Endothelial cell of umbilical vein (primary cell): ENCODE measurements around the gene RBPJ. TPM values are rescaled to one million over a fixed set of nuclear protein-coding genes. Genes with fewer than 3 reads are reported as not detected.

Experiments used
- BruUV-seq: library from RNA; stranded (reverse); fragments of 400-500 nt; replicated peaks from 2 replicates; lab custom pipeline; 2021; lab: Mats Ljungman, UMichigan
- CTCF ChIA-PET: fragments of 300-600, 350-600 bp; sonication (Branson Sonifier 250); formaldehyde crosslinking; loops from one replicate; lab custom pipeline; 2021; ENCODE audit warnings: antibody characterized with exemption, inconsistent platforms; lab: Charles Lee
- POLR2A ChIA-PET: fragments of 300-600, 350-600 bp; sonication (Branson Sonifier 250); formaldehyde crosslinking; loops from one replicate; lab custom pipeline; 2021; ENCODE audit warnings: antibody characterized with exemption, inconsistent platforms; lab: Charles Lee
- DNase-seq: peaks from one replicate; pipeline ENCODE4 v3.0.0-alpha.2; 2011; ENCODE audit warnings: low read depth, low spot score
- FAIRE-seq: peaks from 2 replicates; lab custom pipeline; 2011; peaks lifted over from hg19 to GRCh38; lab: Jason Lieb, UNC
- H2AFZ ChIP-seq: 2 replicates; pipeline ENCODE4 v1.6.0; 2012; ENCODE audit warnings: low read depth, low read length, control low read depth, inconsistent platforms
- H3K27ac ChIP-seq: 2 replicates; pipeline ENCODE4 v1.5.1; 2011; ENCODE audit warnings: low read depth, mild to moderate bottlenecking, control low read depth, low read length, moderate library complexity; ENCODE audit not compliant: insufficient read depth
- H3K27me3 ChIP-seq, 2 experiments: 2 replicates each; pipeline versions ENCODE4 v1.6.0 to v1.6.1; 2011; ENCODE audit warnings: low read length in 2 of 2, mixed read lengths in 1 of 2; ENCODE audit not compliant: control insufficient read depth in 2 of 2, insufficient read depth in 2 of 2
- H3K36me3 ChIP-seq, 2 experiments: 2 replicates in 1 of 2; 3 replicates in 1 of 2; pipeline ENCODE4 v1.5.1; 2011; ENCODE audit warnings: low read length in 2 of 2, mild to moderate bottlenecking in 1 of 2, moderate library complexity in 1 of 2; ENCODE audit not compliant: control insufficient read depth in 2 of 2, insufficient read depth in 2 of 2; ENCODE audit errors: extremely low read depth in 1 of 2
- H3K4me1 ChIP-seq: 3 replicates; pipeline ENCODE4 v1.5.1; 2011; ENCODE audit warnings: mild to moderate bottlenecking, low read length; ENCODE audit not compliant: control insufficient read depth, insufficient read depth; ENCODE audit errors: extremely low read depth
- H3K4me2 ChIP-seq: 2 replicates; pipeline ENCODE4 v1.6.1; 2011; ENCODE audit warnings: low read length, control low read depth, mixed read lengths; ENCODE audit not compliant: insufficient read depth
- H3K4me3 ChIP-seq, 3 experiments: fragments of 200-600 bp in 1 of 3; sonication (generic), shearing (Covaris generic) in 1 of 3; replicated peaks in 1 of 3; 2 replicates each; pipeline ENCODE4 v1.5.1; 2011 to 2016; ENCODE audit warnings: control low read depth in 3 of 3, low read length in 3 of 3, mild to moderate bottlenecking in 2 of 3, inconsistent platforms in 1 of 3, low read depth in 1 of 3, moderate library complexity in 1 of 3; ENCODE audit not compliant: insufficient read depth in 1 of 3
- H3K79me2 ChIP-seq: 2 replicates; pipeline ENCODE4 v1.6.0; 2012; ENCODE audit warnings: low read length, inconsistent platforms; ENCODE audit not compliant: control insufficient read depth, insufficient read depth
- H3K9ac ChIP-seq: replicated peaks from 2 replicates; pipeline ENCODE3; 2011; ENCODE audit warnings: low read length, control low read depth; ENCODE audit not compliant: insufficient read depth; ENCODE audit errors: extremely low read depth
- H3K9me1 ChIP-seq: replicated peaks from 3 replicates; pipeline ENCODE4 v1.6.0; 2011; ENCODE audit warnings: mild to moderate bottlenecking, low read length; ENCODE audit not compliant: control insufficient read depth, insufficient read depth; ENCODE audit errors: extremely low read depth
- H3K9me3 ChIP-seq: replicated peaks from 2 replicates; pipeline ENCODE4 v1.5.1; 2012; ENCODE audit warnings: low read length, inconsistent platforms; ENCODE audit not compliant: control insufficient read depth, insufficient read depth
- H4K20me1 ChIP-seq: replicated peaks from 2 replicates; pipeline ENCODE3; 2011; ENCODE audit warnings: mild to moderate bottlenecking, low read length; ENCODE audit not compliant: control insufficient read depth, insufficient read depth; ENCODE audit errors: extremely low read depth
- EZH2 ChIP-seq: IDR thresholded peaks from 2 replicates; pipeline ENCODE4 v1.6.1; 2012; ENCODE audit warnings: borderline replicate concordance, low read depth, mild to moderate bottlenecking, moderate library complexity, low read length, inconsistent platforms; ENCODE audit not compliant: severe bottlenecking
- FOS ChIP-seq: IDR thresholded peaks from 2 replicates; pipeline ENCODE4 v1.6.1; 2011; ENCODE audit warnings: mild to moderate bottlenecking, low read length, moderate library complexity, borderline replicate concordance; ENCODE audit not compliant: insufficient read depth
- GATA2 ChIP-seq: IDR thresholded peaks from 2 replicates; pipeline ENCODE4 v1.7.0; 2011; ENCODE audit warnings: low read depth, mild to moderate bottlenecking, moderate library complexity, mixed read lengths, low read length; ENCODE audit not compliant: insufficient read length, insufficient read depth
- JUN ChIP-seq: IDR thresholded peaks from 2 replicates; pipeline ENCODE4 v1.6.1; 2011; ENCODE audit warnings: borderline replicate concordance, low read depth; ENCODE audit not compliant: insufficient read length, insufficient read depth
- MYC ChIP-seq: IDR thresholded peaks from one replicate; pipeline ENCODE4 v1.6.1; 2011; ENCODE audit warnings: mild to moderate bottlenecking, low read depth, low read length
- POLR2A ChIP-seq: IDR thresholded peaks from 2 replicates; pipeline ENCODE4 v1.6.1; 2012; ENCODE audit warnings: low read depth, mild to moderate bottlenecking, control low read depth, low read length
- POLR2AphosphoS5 ChIP-seq: IDR thresholded peaks from 2 replicates; pipeline ENCODE4 v1.6.1; 2012; ENCODE audit warnings: low read depth, mild to moderate bottlenecking, control low read depth, low read length, moderate library complexity; ENCODE audit not compliant: insufficient read depth
- dilution Hi-C: fragments of 300-500 bp; cut with MboI; formaldehyde crosslinking; loops from one replicate; pipeline ENCODE4 v1.15.0; 2019; ENCODE audit warnings: low sequenced_read_pairs; ENCODE audit not compliant: extremely low pct_ligation_motif_present
- intact Hi-C: fragments of 100-400 bp; cut with micrococcal nuclease; formaldehyde crosslinking; loops from one replicate; pipeline ENCODE4 v1.10.0; 2022
- polyA plus RNA-seq, 4 experiments: library from polyadenylated mRNA; depleted of rRNA in 3 of 4; stranded (reverse) in 3 of 4; unstranded in 1 of 4; fragments of >200 nt; gene quantifications; 2 replicates each; pipeline versions ENCODE4 v1.2.1 to v1.2.3, GENCODE V29; 2011 to 2012; ENCODE audit warnings: missing spikeins in 1 of 4
- total RNA-seq: library from RNA; stranded (reverse); gene quantifications from 2 replicates; pipeline ENCODE4 v1.2.3, GENCODE V29; 2021
- TF ChIP-seq, protein P1 (sequence below): IDR thresholded peaks from 2 replicates; pipeline ENCODE4 v1.6.1; 2011; ENCODE audit not compliant: insufficient read depth, insufficient read length
- TF ChIP-seq, protein P2 (sequence below), 2 donors: IDR thresholded peaks; 1 replicate in 1 of 2; 2 replicates in 1 of 2; pipeline ENCODE4 v1.5.1; 2011; ENCODE audit warnings: low read length in 2 of 2, mild to moderate bottlenecking in 2 of 2, moderate library complexity in 2 of 2, control low read depth in 1 of 2, inconsistent platforms in 1 of 2, low read depth in 1 of 2; ENCODE audit not compliant: insufficient read depth in 1 of 2; ENCODE audit errors: extremely low read depth in 1 of 2

RBPJ gene
- total and polyA plus RNA-seq, 2 donors (not counting 3 experiments of a cell fraction or from before 2014, with no cell fraction given), result 17.0 to 42.9 TPM

DNA sequence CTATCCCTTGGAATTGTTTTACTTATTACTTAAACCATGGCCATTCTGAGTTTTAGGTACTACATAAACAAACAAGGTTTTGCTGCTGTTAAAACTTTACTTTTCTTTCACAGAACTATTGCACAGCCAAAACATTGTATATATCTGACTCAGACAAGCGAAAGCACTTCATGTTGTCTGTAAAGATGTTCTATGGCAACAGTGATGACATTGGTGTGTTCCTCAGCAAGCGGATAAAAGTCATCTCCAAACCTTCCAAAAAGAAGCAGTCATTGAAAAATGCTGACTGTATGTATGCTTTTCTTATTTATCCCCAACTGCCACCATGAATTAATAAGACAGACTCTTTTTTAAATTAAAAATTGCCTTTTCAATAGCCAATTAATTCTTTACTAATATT, 99.6 kb downstream of the RBPJ start:
- dilution Hi-C loops (no loop called here), intact Hi-C loops (no loop called here)
- no peaks in the 10 kb centered on the region for H3K9me1 ChIP-seq
- ChIA-PET CTCF (interaction anchor here (0.7 to 3.5 kb wide), 2 partner anchors 10 to 90 kb away, joined by 3 to 26 read pairs; no protein-coding TSS in a partner anchor), POLR2A (no interaction called here)
- FAIRE-seq (no peak), DNase-seq (no peak)
- H4K20me1 ChIP-seq, result peaks cover under 1% of the 10 kb centered on the region
- no peak overlapping the region for H3K4me3 ChIP-seq
- H3K4me1 ChIP-seq, result no peaks in the 10 kb centered on the region
- no peaks in the 10 kb centered on the region for H3K27me3 ChIP-seq
- no peak for TF ChIP-seq FOS
- TF ChIP-seq GATA2, result no peak
- TF ChIP-seq, protein P1, sequence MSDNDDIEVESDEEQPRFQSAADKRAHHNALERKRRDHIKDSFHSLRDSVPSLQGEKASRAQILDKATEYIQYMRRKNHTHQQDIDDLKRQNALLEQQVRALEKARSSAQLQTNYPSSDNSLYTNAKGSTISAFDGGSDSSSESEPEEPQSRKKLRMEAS, result no peak
- no peak for TF ChIP-seq POLR2AphosphoS5
- no peak for TF ChIP-seq EZH2
- no peak for TF ChIP-seq MYC
- TF ChIP-seq JUN, result no peak
- no peak for TF ChIP-seq POLR2A
- TF ChIP-seq, protein P2, sequence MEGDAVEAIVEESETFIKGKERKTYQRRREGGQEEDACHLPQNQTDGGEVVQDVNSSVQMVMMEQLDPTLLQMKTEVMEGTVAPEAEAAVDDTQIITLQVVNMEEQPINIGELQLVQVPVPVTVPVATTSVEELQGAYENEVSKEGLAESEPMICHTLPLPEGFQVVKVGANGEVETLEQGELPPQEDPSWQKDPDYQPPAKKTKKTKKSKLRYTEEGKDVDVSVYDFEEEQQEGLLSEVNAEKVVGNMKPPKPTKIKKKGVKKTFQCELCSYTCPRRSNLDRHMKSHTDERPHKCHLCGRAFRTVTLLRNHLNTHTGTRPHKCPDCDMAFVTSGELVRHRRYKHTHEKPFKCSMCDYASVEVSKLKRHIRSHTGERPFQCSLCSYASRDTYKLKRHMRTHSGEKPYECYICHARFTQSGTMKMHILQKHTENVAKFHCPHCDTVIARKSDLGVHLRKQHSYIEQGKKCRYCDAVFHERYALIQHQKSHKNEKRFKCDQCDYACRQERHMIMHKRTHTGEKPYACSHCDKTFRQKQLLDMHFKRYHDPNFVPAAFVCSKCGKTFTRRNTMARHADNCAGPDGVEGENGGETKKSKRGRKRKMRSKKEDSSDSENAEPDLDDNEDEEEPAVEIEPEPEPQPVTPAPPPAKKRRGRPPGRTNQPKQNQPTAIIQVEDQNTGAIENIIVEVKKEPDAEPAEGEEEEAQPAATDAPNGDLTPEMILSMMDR (IDR thresholded peaks at IDR 0.05; ENCODE audit: extremely low read depth in 1 of 2, insufficient read depth in 1 of 2, low read depth in 1 of 2, low read length in 2 of 2), result no peak
- H2AFZ ChIP-seq, result no peak overlapping the region
- H3K27ac ChIP-seq, result no peak overlapping the region
- no peaks in the 10 kb centered on the region for H3K79me2 ChIP-seq
- no peak overlapping the region for H3K4me2 ChIP-seq
- no TSS peak for BruUV-seq
- H3K36me3 ChIP-seq, result peaks cover 0 to 2% of the 10 kb centered on the region in 2 experiments
- no peaks in the 10 kb centered on the region for H3K9me3 ChIP-seq
- no peak overlapping the region for H3K9ac ChIP-seq
